Keratinocyte (primary cell): ENCODE results near the gene CCL2. TPM values are rescaled to one million over a fixed set of nuclear protein-coding genes. Genes with fewer than 3 reads are reported as not detected.

Source experiments
- DNase-seq: peaks from one replicate; pipeline ENCODE4 v3.0.0-alpha.2; 2011; ENCODE audit warnings: low read depth, missing footprints, low spot score
- FAIRE-seq: peaks from 2 replicates; lab custom pipeline; 2011; peaks lifted over from hg19 to GRCh38; lab: Jason Lieb, UNC
- H2AFZ ChIP-seq: 2 replicates; pipeline ENCODE4 v1.6.0; 2012; ENCODE audit warnings: low read length, control low read depth, inconsistent platforms; ENCODE audit not compliant: control insufficient read depth
- H3K27ac ChIP-seq: 2 replicates; pipeline ENCODE4 v1.5.1; 2011; ENCODE audit warnings: low read length; ENCODE audit not compliant: control insufficient read depth, insufficient read depth
- H3K27me3 ChIP-seq: 3 replicates; pipeline ENCODE4 v1.6.0; 2011; ENCODE audit warnings: low read length; ENCODE audit not compliant: control insufficient read depth, insufficient read depth; ENCODE audit errors: extremely low read depth
- H3K36me3 ChIP-seq, 2 experiments: 2 replicates in 1 of 2; 3 replicates in 1 of 2; pipeline ENCODE4 v1.5.1; 2011; ENCODE audit warnings: low read length in 2 of 2, mild to moderate bottlenecking in 1 of 2; ENCODE audit not compliant: control insufficient read depth in 2 of 2, insufficient read depth in 2 of 2; ENCODE audit errors: extremely low read depth in 1 of 2
- H3K4me1 ChIP-seq: 3 replicates; pipeline ENCODE4 v1.5.1; 2011; ENCODE audit warnings: low read length; ENCODE audit not compliant: control insufficient read depth, insufficient read depth; ENCODE audit errors: extremely low read depth
- H3K4me2 ChIP-seq: 3 replicates; pipeline ENCODE4 v1.6.0; 2011; ENCODE audit warnings: low read depth, low read length; ENCODE audit not compliant: control insufficient read depth, insufficient read depth; ENCODE audit errors: extremely low read depth
- H3K4me3 ChIP-seq, 3 experiments: fragments of 200-600 bp in 1 of 3; sonication (generic) in 1 of 3; 2 replicates in 2 of 3; 3 replicates in 1 of 3; pipeline ENCODE4 v1.5.1; 2011 to 2016; ENCODE audit warnings: low read length in 3 of 3, mild to moderate bottlenecking in 3 of 3, control low read depth in 2 of 3, inconsistent platforms in 1 of 3, low read depth in 1 of 3, mixed read lengths in 1 of 3, mixed run types in 1 of 3, moderate library complexity in 1 of 3; ENCODE audit not compliant: control insufficient read depth in 2 of 3, insufficient read depth in 2 of 3; ENCODE audit errors: extremely low read depth in 1 of 3
- H3K79me2 ChIP-seq: 2 replicates; pipeline ENCODE4 v1.6.0; 2012; ENCODE audit warnings: low read length; ENCODE audit not compliant: control insufficient read depth, insufficient read depth
- H3K9ac ChIP-seq: 3 replicates; pipeline ENCODE4 v1.6.0; 2011; ENCODE audit warnings: low read length; ENCODE audit not compliant: control insufficient read depth, insufficient read depth; ENCODE audit errors: extremely low read depth
- H3K9me1 ChIP-seq: 3 replicates; pipeline ENCODE4 v1.6.0; 2011; ENCODE audit warnings: low read length; ENCODE audit not compliant: control insufficient read depth, insufficient read depth; ENCODE audit errors: extremely low read depth
- H3K9me3 ChIP-seq: 2 replicates; pipeline ENCODE4 v1.5.1; 2012; ENCODE audit warnings: low read depth, low read length; ENCODE audit not compliant: control insufficient read depth
- H4K20me1 ChIP-seq: 3 replicates; pipeline ENCODE4 v1.6.0; 2011; ENCODE audit warnings: low read length; ENCODE audit not compliant: control insufficient read depth, insufficient read depth; ENCODE audit errors: extremely low read depth
- EZH2 ChIP-seq: IDR thresholded peaks from one replicate; pipeline ENCODE4 v1.6.1; 2012; ENCODE audit warnings: inconsistent platforms, mild to moderate bottlenecking, low read length, moderate library complexity
- dilution Hi-C: fragments of 300-500 bp; cut with MboI; formaldehyde crosslinking; loops from one replicate; pipeline ENCODE4 v1.7.0; 2020; ENCODE audit warnings: low sequenced_read_pairs; ENCODE audit not compliant: extremely low pct_ligation_motif_present
- polyA plus RNA-seq, 5 experiments: library from polyadenylated mRNA; depleted of rRNA in 3 of 5; stranded (reverse) in 3 of 5; stranded (forward) in 1 of 5; unstranded in 1 of 5; fragments of >200 nt; gene quantifications; 1 replicate in 1 of 5; 2 replicates in 3 of 5; 3 replicates in 1 of 5; pipeline versions ENCODE4 v1.2.1 to v1.2.3, GENCODE V29; 2011 to 2012; ENCODE audit warnings: missing spikeins in 2 of 5, low read depth in 1 of 5, low replicate concordance in 1 of 5
- TF ChIP-seq, protein P1 (sequence below), 3 experiments: IDR thresholded peaks in 1 of 3; conservative IDR thresholded peaks in 1 of 3; optimal IDR thresholded peaks in 1 of 3; 2 replicates in 2 of 3; 3 replicates in 1 of 3; pipeline versions ENCODE3 to v1.5.1; 2011; ENCODE audit warnings: low read length in 3 of 3, mild to moderate bottlenecking in 3 of 3, moderate library complexity in 2 of 3, control low read depth in 1 of 3, inconsistent platforms in 1 of 3; ENCODE audit not compliant: insufficient read depth in 2 of 3; ENCODE audit errors: extremely low read depth in 1 of 3

CCL2 gene
- polyA plus RNA-seq, 1 donor (not counting 4 experiments of a cell fraction or from before 2014, with no cell fraction given) = 0.24 TPM

DNA sequence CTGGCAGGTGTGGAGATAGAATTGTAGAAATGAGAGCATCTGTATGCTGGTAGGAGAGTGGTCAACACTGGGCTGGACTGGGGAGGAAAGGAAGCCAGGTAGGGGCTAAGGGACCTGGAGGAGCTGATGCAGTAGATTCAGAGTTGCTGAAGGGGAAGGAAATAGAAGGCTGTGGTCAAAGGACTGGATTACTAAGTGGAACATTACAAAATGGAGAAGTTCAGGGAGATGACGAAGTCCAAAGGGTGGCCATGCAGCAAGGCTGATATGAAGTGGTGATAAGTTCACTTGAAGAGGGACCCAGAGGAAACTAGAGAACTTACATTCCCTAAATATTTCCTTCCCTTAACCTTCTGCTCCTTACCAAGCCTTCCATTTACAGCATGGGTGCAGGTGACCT is 8.6 kb upstream of the CCL2 start:
- Histone ChIP-seq H3K4me2 (no peak overlapping the region), H3K4me1 (no peaks in the 10 kb centered on the region), H3K79me2 (no peaks in the 10 kb centered on the region), H3K9me1 (no peaks in the 10 kb centered on the region), H3K36me3 (no peaks in the 10 kb centered on the region), H3K9me3 (no peaks in the 10 kb centered on the region), H3K27ac (no peak overlapping the region), H2AFZ (no peak overlapping the region), H3K27me3 (no peaks in the 10 kb centered on the region), H3K9ac (no peak overlapping the region), H3K4me3 (no peak overlapping the region), H4K20me1 (no peaks in the 10 kb centered on the region)
- TF ChIP-seq EZH2 = no peak
- TF ChIP-seq, protein P1, sequence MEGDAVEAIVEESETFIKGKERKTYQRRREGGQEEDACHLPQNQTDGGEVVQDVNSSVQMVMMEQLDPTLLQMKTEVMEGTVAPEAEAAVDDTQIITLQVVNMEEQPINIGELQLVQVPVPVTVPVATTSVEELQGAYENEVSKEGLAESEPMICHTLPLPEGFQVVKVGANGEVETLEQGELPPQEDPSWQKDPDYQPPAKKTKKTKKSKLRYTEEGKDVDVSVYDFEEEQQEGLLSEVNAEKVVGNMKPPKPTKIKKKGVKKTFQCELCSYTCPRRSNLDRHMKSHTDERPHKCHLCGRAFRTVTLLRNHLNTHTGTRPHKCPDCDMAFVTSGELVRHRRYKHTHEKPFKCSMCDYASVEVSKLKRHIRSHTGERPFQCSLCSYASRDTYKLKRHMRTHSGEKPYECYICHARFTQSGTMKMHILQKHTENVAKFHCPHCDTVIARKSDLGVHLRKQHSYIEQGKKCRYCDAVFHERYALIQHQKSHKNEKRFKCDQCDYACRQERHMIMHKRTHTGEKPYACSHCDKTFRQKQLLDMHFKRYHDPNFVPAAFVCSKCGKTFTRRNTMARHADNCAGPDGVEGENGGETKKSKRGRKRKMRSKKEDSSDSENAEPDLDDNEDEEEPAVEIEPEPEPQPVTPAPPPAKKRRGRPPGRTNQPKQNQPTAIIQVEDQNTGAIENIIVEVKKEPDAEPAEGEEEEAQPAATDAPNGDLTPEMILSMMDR (optimal IDR thresholded peaks at IDR 0.05 in 1 of 3, IDR thresholded peaks at IDR 0.05 in 1 of 3, conservative IDR thresholded peaks at IDR 0.05 in 1 of 3; ENCODE audit: extremely low read depth in 1 of 3, insufficient read depth in 2 of 3, low read length in 3 of 3) = no peak
- dilution Hi-C loops = no loop called here
- DNase-seq (no peak), FAIRE-seq (no peak)

DNA sequence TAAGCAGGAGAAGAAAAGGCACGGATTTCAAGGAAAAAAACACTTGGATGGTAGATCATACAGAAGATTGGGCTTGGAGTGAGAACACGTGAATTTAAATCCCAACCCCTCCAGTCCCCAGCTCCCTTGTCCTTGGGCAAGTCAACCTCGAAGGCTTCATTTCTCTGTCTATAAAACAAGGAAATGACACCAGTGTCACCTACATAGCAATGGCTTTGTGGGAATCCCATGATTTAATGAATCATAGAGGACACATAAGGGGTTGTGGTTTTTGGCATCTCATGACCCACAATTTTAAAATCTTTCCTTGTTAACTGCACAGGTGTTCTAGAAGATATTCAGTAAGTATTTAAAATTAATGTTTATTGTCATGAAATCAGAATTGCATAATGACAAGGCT is 8.2 kb upstream of the CCL2 start:
- Histone ChIP-seq H3K4me1 (no peaks in the 10 kb centered on the region), H3K9me3 (no peaks in the 10 kb centered on the region)
- no peak for FAIRE-seq

More for the DNA sequence above, 8.2 kb upstream of the CCL2 start:
- Histone ChIP-seq H3K9ac (no peak overlapping the region), H2AFZ (no peak overlapping the region), H3K79me2 (no peaks in the 10 kb centered on the region), H3K4me3 (no peak overlapping the region), H3K4me2 (no peak overlapping the region), H3K27me3 (no peaks in the 10 kb centered on the region), H3K9me1 (no peaks in the 10 kb centered on the region), H3K36me3 (no peaks in the 10 kb centered on the region), H4K20me1 (no peaks in the 10 kb centered on the region), H3K27ac (no peak overlapping the region)
- TF ChIP-seq EZH2 = no peak
- TF ChIP-seq, protein P1 (optimal IDR thresholded peaks at IDR 0.05 in 1 of 3, IDR thresholded peaks at IDR 0.05 in 1 of 3, conservative IDR thresholded peaks at IDR 0.05 in 1 of 3; ENCODE audit: extremely low read depth in 1 of 3, insufficient read depth in 2 of 3, low read length in 3 of 3) = no peak
- DNase-seq = no peak
- dilution Hi-C loops = no loop called here
